ENCODE measurements around the gene ITCH. TPM values are rescaled to one million over a fixed set of nuclear protein-coding genes. Genes with fewer than 3 reads are reported as not detected.
"Not testable (repeated sequence)": the region's sequence is repeated elsewhere in the genome, so short reads cannot be mapped to it uniquely, and the experiment has no call there.

ITCH gene
- total RNA-seq, 1 donor from 2014 or later: 57.5 TPM

- peak overlapping the region; percentile 2 for H3K27ac ChIP-seq
Measured at GRCh38 chr20:34512266-34512954, 149.3 kb downstream of the ITCH start.

GRCh38 chr20:34512955-34513419 lies 149.9 kb downstream of the ITCH start:
- intact Hi-C loops (cut with DNase I): no loop called here
- Histone ChIP-seq H3K9me3 (no peaks in the 10 kb centered on the region), H3K4me3 (no peak overlapping the region), H3K4me1 (peaks cover 33% of the 10 kb centered on the region), H3K27ac (peak overlapping the region; percentile 2), H3K36me3 (peaks cover 20% of the 10 kb centered on the region), H3K27me3 (ENCODE audit: low read depth) (no peaks in the 10 kb centered on the region)
- DNase-seq (no peak), ATAC-seq (no peak)
- TF ChIP-seq CTCF (IDR thresholded peaks at IDR 0.05): no peak

More at GRCh38 chr20:34512266-34512954, 149.3 kb downstream of the ITCH start:
- intact Hi-C loops (cut with DNase I): no loop called here
- peaks cover 26% of the 10 kb centered on the region for H3K36me3 ChIP-seq
- no peak for ATAC-seq
- TF ChIP-seq CTCF (IDR thresholded peaks at IDR 0.05): no peak
- DNase-seq: no peak
- H3K9me3 ChIP-seq: no peaks in the 10 kb centered on the region
- H3K4me3 ChIP-seq: no peak overlapping the region
- H3K4me1 ChIP-seq: peaks cover 27% of the 10 kb centered on the region
- no peaks in the 10 kb centered on the region for H3K27me3 ChIP-seq (ENCODE audit: low read depth)

DNA sequence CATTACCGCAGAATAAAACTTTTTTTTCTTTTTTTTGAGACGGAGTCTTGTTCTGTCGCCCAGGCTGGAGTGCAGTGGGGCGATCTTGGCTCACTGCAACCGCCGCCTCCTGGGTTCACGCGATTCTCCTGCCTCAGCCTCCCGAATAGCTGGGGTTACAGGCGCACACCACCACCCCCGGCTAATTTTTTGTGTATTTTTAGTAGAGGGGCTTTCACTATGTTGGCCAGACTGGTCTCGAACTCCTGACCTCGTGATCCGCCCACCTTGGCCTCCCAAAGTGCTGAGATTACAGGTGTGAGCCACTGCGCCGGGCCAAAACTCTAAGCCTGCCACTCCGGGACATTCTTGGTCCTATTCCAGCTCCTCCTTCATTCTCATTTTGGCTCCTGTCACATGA lies 151.0 kb downstream of the ITCH start:
- not testable (repeated sequence) for ATAC-seq

DNA sequence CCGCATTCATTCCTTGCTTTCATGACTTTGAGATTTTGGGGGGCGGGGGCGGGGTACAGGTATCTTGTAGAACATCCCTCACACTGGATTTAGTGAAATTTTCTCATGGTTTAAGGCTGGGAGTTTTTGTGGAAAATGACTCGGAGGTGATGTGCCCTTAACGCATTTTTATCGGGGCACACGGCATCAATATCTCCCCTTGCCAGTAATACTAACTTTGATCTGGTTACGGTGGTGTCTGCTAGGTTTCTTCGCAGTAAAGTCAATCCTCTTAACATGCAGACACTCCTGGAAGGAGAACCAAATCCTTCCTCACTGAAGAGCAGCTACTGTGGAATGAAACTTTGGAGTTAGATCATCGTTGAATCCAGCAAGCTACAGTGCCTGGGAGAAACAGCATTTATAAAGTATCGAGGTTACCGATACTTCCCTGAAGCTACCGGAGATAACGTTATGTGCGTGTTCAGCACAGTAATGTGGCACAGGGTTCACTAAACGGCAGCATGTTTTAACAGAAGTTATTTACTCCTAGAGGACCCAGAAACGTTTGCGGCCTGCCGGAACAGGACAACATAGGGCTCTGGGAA lies 151.9 kb downstream of the ITCH start:
- peaks cover 14% of the 10 kb centered on the region for H3K36me3 ChIP-seq
- no peaks in the 10 kb centered on the region for H3K9me3 ChIP-seq
- H3K4me3 ChIP-seq: peak overlapping the region; percentile 71
- H3K4me1 ChIP-seq: peaks cover 40% of the 10 kb centered on the region
- H3K27ac ChIP-seq: peak overlapping the region; percentile 95
- H3K27me3 ChIP-seq (ENCODE audit: low read depth): no peaks in the 10 kb centered on the region
- intact Hi-C loops (cut with DNase I): no loop called here
- TF ChIP-seq CTCF (IDR thresholded peaks at IDR 0.05): no peak
- DNase-seq (no peak), ATAC-seq (no peak)

More for the DNA sequence above, 151.0 kb downstream of the ITCH start:
- H3K4me3 ChIP-seq; H3K27me3 ChIP-seq (ENCODE audit: low read depth); H3K27ac ChIP-seq; H3K9me3 ChIP-seq; intact Hi-C loops (cut with DNase I); DNase-seq: not testable (repeated sequence)
- Histone ChIP-seq H3K4me1 (peaks cover 40% of the 10 kb centered on the region), H3K36me3 (peaks cover 14% of the 10 kb centered on the region)

DNA sequence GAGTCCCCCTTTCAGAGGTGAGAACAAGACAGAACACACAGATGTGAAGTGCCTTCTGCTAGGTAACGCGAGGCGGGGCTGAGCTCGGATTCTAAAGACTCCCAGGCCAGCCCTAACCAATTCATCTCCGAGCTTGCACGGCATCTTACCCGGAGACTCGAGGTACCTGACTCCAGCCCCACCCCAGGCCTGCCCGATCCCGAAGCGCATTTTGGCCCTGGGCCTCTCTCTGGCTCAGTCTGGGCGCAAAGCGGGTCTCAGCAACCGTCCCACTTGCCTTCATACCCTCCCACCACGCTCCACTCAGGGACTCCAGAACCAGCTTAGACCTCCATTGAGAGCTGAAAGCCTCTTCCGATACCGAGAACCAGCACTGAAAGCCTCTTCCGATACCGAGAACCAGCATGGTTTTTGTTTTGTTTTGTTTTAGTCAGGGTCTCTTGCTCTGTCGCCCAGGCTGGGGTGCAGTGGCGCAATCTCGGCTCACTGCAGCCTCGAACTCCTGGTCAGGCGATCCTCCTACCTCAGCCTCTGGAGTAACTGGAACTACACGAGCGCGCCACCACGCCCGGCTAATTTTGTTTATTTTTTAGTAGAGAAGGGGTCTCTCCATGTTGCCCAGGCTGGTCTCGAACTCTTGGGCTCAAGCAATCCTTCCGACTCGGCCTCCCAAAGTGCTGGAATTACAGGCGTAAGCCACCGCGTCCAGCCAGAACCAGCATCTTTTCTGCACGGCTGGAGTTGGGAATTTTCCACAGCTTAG lies 152.6 kb downstream of the ITCH start:
- Histone ChIP-seq H3K4me1 (peaks cover 43% of the 10 kb centered on the region), H3K27ac (peak overlapping the region; percentile 95), H3K36me3 (peaks cover 18% of the 10 kb centered on the region), H3K27me3 (ENCODE audit: low read depth) (no peaks in the 10 kb centered on the region), H3K4me3 (peak overlapping the region; percentile 71), H3K9me3 (no peaks in the 10 kb centered on the region)
- DNase-seq (peak; percentile 82), ATAC-seq (peak; percentile 89 to 91)
- intact Hi-C loops (cut with DNase I): no loop called here
- no peak for TF ChIP-seq CTCF (IDR thresholded peaks at IDR 0.05)

All from lower lobe of right lung (tissue), 2 donors.